ENCODE data around the gene GNAI3. TPM values are rescaled to one million over a fixed set of nuclear protein-coding genes. Genes with fewer than 3 reads are reported as not detected.

Gene GNAI3
- total RNA-seq, 2 donors from 2014 or later, result 5.4 to 9.3 TPM

GRCh38 chr1:109598655-109599054 lies 50.2 kb downstream of the GNAI3 start:
- Histone ChIP-seq H3K4me3 (no peak overlapping the region), H3K27me3 (replicated peaks; ENCODE audit: insufficient read depth) (no peaks in the 10 kb centered on the region), H3K36me3 (no peaks in the 10 kb centered on the region), H3K4me1 (ENCODE audit: control insufficient read depth in 1 of 2, low read depth in 2 of 2) (no peaks in the 10 kb centered on the region), H3K9me3 (no peaks in the 10 kb centered on the region), H3K27ac (no peak overlapping the region)
- no peak for ATAC-seq (ENCODE audit: insufficient number of reproducible peaks, low FRiP score, low read depth)
- no peak for TF ChIP-seq CTCF (IDR thresholded peaks at IDR 0.05)
- DNase-seq (ENCODE audit: low spot score), result no peak

- Histone ChIP-seq H3K9me3 (no peaks in the 10 kb centered on the region), H3K27me3 (replicated peaks; ENCODE audit: insufficient read depth) (no peaks in the 10 kb centered on the region), H3K4me1 (ENCODE audit: control insufficient read depth in 1 of 2, low read depth in 2 of 2) (no peaks in the 10 kb centered on the region), H3K4me3 (no peak overlapping the region), H3K27ac (no peak overlapping the region), H3K36me3 (no peaks in the 10 kb centered on the region)
- no peak for TF ChIP-seq CTCF (IDR thresholded peaks at IDR 0.05)
- ATAC-seq (ENCODE audit: insufficient number of reproducible peaks, low FRiP score, low read depth), result no peak
- DNase-seq (ENCODE audit: low spot score), result no peak
These were observed 54.8 kb downstream of the GNAI3 start for GRCh38 chr1:109603229-109603628.

DNA sequence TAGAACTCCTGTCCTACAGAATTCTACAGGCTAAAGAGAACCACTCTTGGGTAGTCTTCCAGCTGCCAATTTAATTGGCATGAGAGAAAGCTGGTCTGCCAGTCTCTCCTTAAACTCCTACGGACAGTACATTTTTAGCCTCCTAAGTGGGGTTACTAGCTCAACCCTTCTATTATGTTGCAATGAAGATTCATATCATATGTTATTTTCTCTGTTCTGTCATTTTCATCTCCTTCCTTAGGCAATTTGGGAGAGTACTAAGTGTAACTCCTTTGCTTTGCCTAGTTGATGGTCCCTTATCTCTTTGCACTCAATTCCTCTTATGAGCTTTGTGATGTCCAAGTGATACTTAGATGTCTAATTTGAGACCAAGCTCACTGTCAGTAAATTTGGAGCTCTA lies 57.0 kb downstream of the GNAI3 start:
- TF ChIP-seq CTCF (IDR thresholded peaks at IDR 0.05), result no peak
- Histone ChIP-seq H3K9me3 (no peaks in the 10 kb centered on the region), H3K4me3 (no peak overlapping the region), H3K27me3 (replicated peaks; ENCODE audit: insufficient read depth) (no peaks in the 10 kb centered on the region), H3K4me1 (ENCODE audit: control insufficient read depth in 1 of 2, low read depth in 2 of 2) (no peaks in the 10 kb centered on the region), H3K36me3 (no peaks in the 10 kb centered on the region), H3K27ac (no peak overlapping the region)
- ATAC-seq (ENCODE audit: insufficient number of reproducible peaks, low FRiP score, low read depth) (no peak), DNase-seq (ENCODE audit: low spot score) (no peak)

GRCh38 chr1:109609881-109610280 lies 61.5 kb downstream of the GNAI3 start:
- no peaks in the 10 kb centered on the region for H3K27me3 ChIP-seq (replicated peaks; ENCODE audit: insufficient read depth)
- no peak for ATAC-seq (ENCODE audit: insufficient number of reproducible peaks, low FRiP score, low read depth)

GRCh38 chr1:109610609-109611307 lies 62.3 kb downstream of the GNAI3 start:
- no peak overlapping the region for H3K27ac ChIP-seq
- H3K4me1 ChIP-seq (ENCODE audit: control insufficient read depth in 1 of 2, low read depth in 2 of 2), result no peaks in the 10 kb centered on the region
- no peaks in the 10 kb centered on the region for H3K36me3 ChIP-seq
- ATAC-seq (ENCODE audit: insufficient number of reproducible peaks, low FRiP score, low read depth), result no peak
- no peak for DNase-seq (ENCODE audit: low spot score)
- H3K4me3 ChIP-seq, result no peak overlapping the region
- no peak for TF ChIP-seq CTCF (IDR thresholded peaks at IDR 0.05)
- H3K9me3 ChIP-seq, result no peaks in the 10 kb centered on the region
- H3K27me3 ChIP-seq (replicated peaks; ENCODE audit: insufficient read depth), result no peaks in the 10 kb centered on the region

More at GRCh38 chr1:109609881-109610280, 61.5 kb downstream of the GNAI3 start:
- no peak overlapping the region for H3K27ac ChIP-seq
- TF ChIP-seq CTCF (IDR thresholded peaks at IDR 0.05), result no peak
- H3K9me3 ChIP-seq, result no peaks in the 10 kb centered on the region
- H3K4me3 ChIP-seq, result no peak overlapping the region
- H3K4me1 ChIP-seq (ENCODE audit: control insufficient read depth in 1 of 2, low read depth in 2 of 2), result no peaks in the 10 kb centered on the region
- no peak for DNase-seq (ENCODE audit: low spot score)
- H3K36me3 ChIP-seq, result no peaks in the 10 kb centered on the region
